Caco-2 (cell line): Measurements from ENCODE around the gene TYROBP. TPM values are rescaled to one million over a fixed set of nuclear protein-coding genes. Genes with fewer than 3 reads are reported as not detected.

ENCODE experiments used
- BruUV-seq: library from RNA; stranded (reverse); fragments of 400-500 nt; replicated peaks from 2 replicates; lab custom pipeline; 2021; lab: Mats Ljungman, UMichigan
- CTCF ChIA-PET: fragments of 300-600 bp; sonication (Branson Sonifier 250); formaldehyde crosslinking; loops from one replicate; lab custom pipeline; 2022; ENCODE audit warnings: antibody characterized with exemption; lab: Charles Lee
- POLR2A ChIA-PET: fragments of 300-600 bp; sonication (Branson Sonifier 250); formaldehyde crosslinking; loops from one replicate; lab custom pipeline; 2022; ENCODE audit warnings: antibody characterized with exemption; lab: Charles Lee
- DNase-seq, 2 experiments: peaks; one replicate each; pipeline versions ENCODE4 v3.0.0 to v3.0.0-alpha.2; 2020 to 2022
- H3K27me3 ChIP-seq: replicated peaks from 2 replicates; pipeline ENCODE4 v1.6.0; 2011; ENCODE audit warnings: low read length; ENCODE audit not compliant: control insufficient read depth, insufficient read depth
- H3K36me3 ChIP-seq: 2 replicates; pipeline ENCODE4 v1.5.1; 2011; ENCODE audit warnings: low read length; ENCODE audit not compliant: control insufficient read depth, insufficient read depth
- H3K4me1 ChIP-seq: fragments of 250-450 bp; sonication (Bioruptor Pico); 2 replicates; pipeline ENCODE4 v1.5.1; 2020; ENCODE audit warnings: mild to moderate bottlenecking
- H3K4me3 ChIP-seq: 2 replicates; pipeline ENCODE4 v1.5.1; 2011; ENCODE audit warnings: low read depth, mild to moderate bottlenecking, control low read depth, low read length
- H3K9me3 ChIP-seq: fragments of 250-450 bp; sonication (Bioruptor Pico); 2 replicates; pipeline ENCODE4 v1.5.1; 2020; ENCODE audit warnings: mild to moderate bottlenecking, moderate library complexity
- H3K27ac Mint-ChIP-seq: one replicate; pipeline ENCODE4 v1.8.0; 2022; ENCODE audit warnings: mixed read lengths; ENCODE audit not compliant: unreplicated experiment
- H3K27me3 Mint-ChIP-seq: one replicate; pipeline ENCODE4 v1.8.0; 2022; ENCODE audit warnings: mixed read lengths; ENCODE audit not compliant: insufficient read depth, unreplicated experiment
- H3K36me3 Mint-ChIP-seq: one replicate; pipeline ENCODE4 v1.8.0; 2022; ENCODE audit warnings: mild to moderate bottlenecking, mixed read lengths; ENCODE audit not compliant: insufficient read depth, unreplicated experiment
- H3K4me1 Mint-ChIP-seq: one replicate; pipeline ENCODE4 v1.8.0; 2022; ENCODE audit warnings: low read depth, mixed read lengths; ENCODE audit not compliant: unreplicated experiment
- H3K4me3 Mint-ChIP-seq: one replicate; pipeline ENCODE4 v1.8.0; 2022; ENCODE audit warnings: mild to moderate bottlenecking, moderate library complexity, mixed read lengths; ENCODE audit not compliant: unreplicated experiment
- H3K9me3 Mint-ChIP-seq: one replicate; pipeline ENCODE4 v1.8.0; 2022; ENCODE audit warnings: mixed read lengths; ENCODE audit not compliant: unreplicated experiment
- CTCF ChIP-seq, 2 experiments: fragments of 200-600 bp in 1 of 2; IDR thresholded peaks; 1 replicate in 1 of 2; 2 replicates in 1 of 2; pipeline versions ENCODE4 v1.5.1 to v1.8.0; 2011 to 2022; ENCODE audit warnings: antibody characterized with exemption in 1 of 2, control low read depth in 1 of 2, inconsistent platforms in 1 of 2, low read depth in 1 of 2, low read length in 1 of 2, mild to moderate bottlenecking in 1 of 2, moderate library complexity in 1 of 2; ENCODE audit not compliant: insufficient read depth in 1 of 2, severe bottlenecking in 1 of 2, unreplicated experiment in 1 of 2
- intact Hi-C: fragments of 100-400 bp; cut with micrococcal nuclease; formaldehyde crosslinking; loops from one replicate; pipeline ENCODE4 v1.10.0; 2022; ENCODE audit not compliant: unreplicated experiment
- total RNA-seq: library from RNA; stranded (reverse); gene quantifications from 2 replicates; pipeline ENCODE4 v1.2.3, GENCODE V29; 2022

Gene TYROBP
- total RNA-seq, 1 experiment from 2014 or later, result not detected

GRCh38 chr19:35908973-35909683 is 1.0 kb upstream of the TYROBP start:
- intact Hi-C loops, result no loop called here

GRCh38 chr19:35907377-35907745 is 734 bp downstream of the TYROBP start:
- no peak for TF ChIP-seq CTCF (IDR thresholded peaks at IDR 0.05; ENCODE audit: insufficient read depth in 1 of 2, low read depth in 1 of 2, low read length in 1 of 2, severe bottlenecking in 1 of 2, unreplicated experiment in 1 of 2)
- intact Hi-C loops, result no loop called here
- BruUV-seq, result no TSS peak
- CTCF ChIA-PET, result no interaction called here
- Histone ChIP-seq H3K4me1 (0 out of 2 replicates have a peak, but pooled peaks cover 7% of the 10 kb centered on the region), H3K36me3 (no peaks in the 10 kb centered on the region), H3K4me3 (no peak overlapping the region), H3K27me3 (0 out of 2 replicates have a peak, but pooled peaks cover 1% of the 10 kb centered on the region), H3K9me3 (no peaks in the 10 kb centered on the region)
- peaks cover 7% of the 10 kb centered on the region for H3K4me1 Mint-ChIP-seq
- no peaks in the 10 kb centered on the region for H3K9me3 Mint-ChIP-seq
- H3K36me3 Mint-ChIP-seq, result no peaks in the 10 kb centered on the region
- no peak for DNase-seq
- POLR2A ChIA-PET, result no interaction called here
- H3K27me3 Mint-ChIP-seq, result peaks cover 5% of the 10 kb centered on the region
- H3K27ac Mint-ChIP-seq, result no peak overlapping the region
- no peak overlapping the region for H3K4me3 Mint-ChIP-seq

More at GRCh38 chr19:35908973-35909683, 1.0 kb upstream of the TYROBP start:
- Mint-ChIP-seq H3K27ac (no peak overlapping the region), H3K4me3 (no peak overlapping the region), H3K27me3 (no peaks in the 10 kb centered on the region), H3K4me1 (no peaks in the 10 kb centered on the region), H3K36me3 (no peaks in the 10 kb centered on the region), H3K9me3 (no peaks in the 10 kb centered on the region)
- Histone ChIP-seq H3K4me3 (no peak overlapping the region), H3K9me3 (no peaks in the 10 kb centered on the region), H3K4me1 (no peaks in the 10 kb centered on the region), H3K27me3 (0 out of 2 replicates have a peak, but pooled peaks cover 1% of the 10 kb centered on the region), H3K36me3 (no peaks in the 10 kb centered on the region)
- no peak for DNase-seq
- POLR2A ChIA-PET, result no interaction called here
- CTCF ChIA-PET, result interaction anchor here (1.1 kb wide), 1 partner anchor 22 kb away, joined by 3 read pairs; no protein-coding TSS in a partner anchor
- no TSS peak for BruUV-seq
- no peak for TF ChIP-seq CTCF (IDR thresholded peaks at IDR 0.05; ENCODE audit: insufficient read depth in 1 of 2, low read depth in 1 of 2, low read length in 1 of 2, severe bottlenecking in 1 of 2, unreplicated experiment in 1 of 2)

- DNase-seq, result no peak
- peaks cover 5% of the 10 kb centered on the region for H3K27me3 Mint-ChIP-seq
- H3K27ac Mint-ChIP-seq, result no peak overlapping the region
- Histone ChIP-seq H3K4me3 (no peak overlapping the region), H3K4me1 (0 out of 2 replicates have a peak, but pooled peaks cover 7% of the 10 kb centered on the region), H3K9me3 (no peaks in the 10 kb centered on the region), H3K36me3 (no peaks in the 10 kb centered on the region), H3K27me3 (no peaks in the 10 kb centered on the region)
- H3K36me3 Mint-ChIP-seq, result peaks cover 6% of the 10 kb centered on the region
- CTCF ChIA-PET, result no interaction called here
- H3K4me3 Mint-ChIP-seq, result peak overlapping the region; percentile 12
- no peak for TF ChIP-seq CTCF (IDR thresholded peaks at IDR 0.05; ENCODE audit: insufficient read depth in 1 of 2, low read depth in 1 of 2, low read length in 1 of 2, severe bottlenecking in 1 of 2, unreplicated experiment in 1 of 2)
- intact Hi-C loops, result no loop called here
- no peaks in the 10 kb centered on the region for H3K9me3 Mint-ChIP-seq
- BruUV-seq, result no TSS peak
- H3K4me1 Mint-ChIP-seq, result peaks cover 7% of the 10 kb centered on the region
- POLR2A ChIA-PET, result no interaction called here
Observed at GRCh38 chr19:35905178-35905727, 2.8 kb downstream of the TYROBP start.
